HepG2 (cell line): ENCODE results near the gene DNLZ. TPM values are rescaled to one million over a fixed set of nuclear protein-coding genes. Genes with fewer than 3 reads are reported as not detected.

Source experiments
- ARID5B ChIP-seq: IDR thresholded peaks from 2 replicates; pipeline ENCODE4 v1.4.0; 2020; ENCODE audit warnings: mild to moderate bottlenecking, missing genetic modification reagents
- CCDC6 ChIP-seq: sonication (generic); formaldehyde crosslinking; IDR thresholded peaks from 2 replicates; pipeline ENCODE4 v1.8.1; 2022; ENCODE audit warnings: mild to moderate bottlenecking, missing genetic modification reagents, moderate library complexity
- ESRRA ChIP-seq: sonication (generic); formaldehyde crosslinking; IDR thresholded peaks from 2 replicates; pipeline ENCODE4 v1.5.1; 2020; ENCODE audit warnings: mild to moderate bottlenecking, low read depth, missing genetic modification reagents
- HDAC2 ChIP-seq: sonication (generic); formaldehyde crosslinking; IDR thresholded peaks from 2 replicates; pipeline ENCODE4 v1.4.0; 2020; ENCODE audit warnings: missing genetic modification reagents
- HIC2 ChIP-seq: sonication (generic); formaldehyde crosslinking; IDR thresholded peaks from 2 replicates; pipeline ENCODE4 v1.9.0; 2022; ENCODE audit warnings: low read depth, missing genetic modification reagents
- HOMEZ ChIP-seq: IDR thresholded peaks from 2 replicates; pipeline ENCODE4 v1.6.1; 2016; ENCODE audit warnings: low read depth
- MEIS2 ChIP-seq: sonication (generic); formaldehyde crosslinking; IDR thresholded peaks from 2 replicates; pipeline ENCODE4 v1.9.0; 2021; ENCODE audit warnings: mild to moderate bottlenecking, missing genetic modification reagents
- SAFB2 ChIP-seq: sonication (generic); formaldehyde crosslinking; IDR thresholded peaks from 2 replicates; pipeline ENCODE4 v1.5.1; 2020; ENCODE audit warnings: missing genetic modification reagents, low read depth, mild to moderate bottlenecking, borderline replicate concordance
- TFE3 ChIP-seq: IDR thresholded peaks from 2 replicates; pipeline ENCODE4 v1.6.1; 2016
- TGIF2 ChIP-seq: IDR thresholded peaks from 2 replicates; pipeline ENCODE4 v1.6.1; 2016; ENCODE audit warnings: control low read depth, missing compliant biosample characterization
- ZFP90 ChIP-seq: sonication (generic); formaldehyde crosslinking; IDR thresholded peaks from 2 replicates; pipeline ENCODE4 v1.8.0; 2022; ENCODE audit warnings: missing genetic modification reagents, mild to moderate bottlenecking, inconsistent platforms, borderline replicate concordance
- ZNF260 ChIP-seq: sonication (generic); formaldehyde crosslinking; IDR thresholded peaks from 2 replicates; pipeline ENCODE4 v1.4.0; 2020; ENCODE audit warnings: missing genetic modification reagents, low read depth, mild to moderate bottlenecking, borderline replicate concordance
- ZNF430 ChIP-seq: sonication (generic); formaldehyde crosslinking; IDR thresholded peaks from 2 replicates; pipeline ENCODE4 v1.9.0; 2021; ENCODE audit warnings: mild to moderate bottlenecking, missing genetic modification reagents
- ZNF674 ChIP-seq: sonication (generic); formaldehyde crosslinking; IDR thresholded peaks from 2 replicates; pipeline ENCODE4 v1.5.0; 2020; ENCODE audit warnings: low read depth, mild to moderate bottlenecking, missing genetic modification reagents
- ZNF747 ChIP-seq: sonication (generic); formaldehyde crosslinking; IDR thresholded peaks from 2 replicates; pipeline ENCODE4 v1.8.1; 2023; ENCODE audit warnings: missing genetic modification reagents, mild to moderate bottlenecking, borderline replicate concordance
- ZNF749 ChIP-seq: sonication (generic); formaldehyde crosslinking; IDR thresholded peaks from 2 replicates; pipeline ENCODE4 v1.8.0; 2022; ENCODE audit warnings: mild to moderate bottlenecking, missing genetic modification reagents, moderate library complexity, borderline replicate concordance
- ZNF878 ChIP-seq: sonication (generic); formaldehyde crosslinking; IDR thresholded peaks from 2 replicates; pipeline ENCODE4 v1.8.1; 2023; ENCODE audit warnings: mild to moderate bottlenecking, missing genetic modification reagents, moderate library complexity
- ZSCAN21 ChIP-seq: sonication (generic); formaldehyde crosslinking; IDR thresholded peaks from 2 replicates; pipeline ENCODE4 v1.8.0; 2022; ENCODE audit warnings: mild to moderate bottlenecking, missing genetic modification reagents, moderate library complexity, borderline replicate concordance
- polyA plus RNA-seq, 8 experiments: library from polyadenylated mRNA; depleted of rRNA in 3 of 8; stranded (reverse) in 7 of 8; unstranded in 1 of 8; fragments of >200 nt; fragmentation: Illumina TruSeq in 4 of 8; extraction: Trizol in 4 of 8; gene quantifications; 2 replicates each; pipeline versions ENCODE4 v1.2.1 to v1.2.3, GENCODE V29; 2011 to 2016; ENCODE audit warnings: low read depth in 4 of 8, missing spikeins in 1 of 8, mixed read lengths in 1 of 8; ENCODE audit not compliant: insufficient read depth in 1 of 8
- total RNA-seq, 5 experiments: library from RNA; depleted of rRNA; stranded (reverse); fragments of >200 nt; fragmentation: Illumina TruSeq; extraction: Trizol; gene quantifications; 2 replicates each; pipeline ENCODE4 v1.2.3, GENCODE V29; 2016; ENCODE audit warnings: low read depth in 1 of 5

DNLZ gene
- total and polyA plus RNA-seq, 2 of the 13 experiments (the other 11 are each of a cell fraction or from before 2014, with no cell fraction given), result 3.4 to 8.0 TPM

GRCh38 chr9:136372561-136373299, 9.2 kb upstream of the DNLZ start (continued):
- TF ChIP-seq TFE3 (CRISPR knock-in tag) (0 out of 2 replicates have a peak, but pooled peaks have one; percentile 22), HDAC2 (peak; percentile 76; the same call in 1 of the 2 replicates), ZSCAN21 (CRISPR knock-in tag) (peak; percentile 18; the same call in 1 of the 2 replicates), ZNF747 (CRISPR knock-in tag) (no peak), ZNF878 (CRISPR knock-in tag) (no peak), ARID5B (peak; percentile 48), SAFB2 (CRISPR knock-in tag) (no peak), ZNF674 (CRISPR knock-in tag) (no peak), TGIF2 (peak; percentile 69; the same call in 1 of the 2 replicates), ESRRA (CRISPR knock-in tag) (no peak), CCDC6 (CRISPR knock-in tag) (0 out of 2 replicates have a peak, but pooled peaks have one; percentile 8), HIC2 (0 out of 2 replicates have a peak, but pooled peaks have one; percentile 40), ZNF430 (CRISPR knock-in tag) (no peak), ZFP90 (CRISPR knock-in tag) (peak; percentile 61), ZNF749 (CRISPR knock-in tag) (no peak), ZNF260 (CRISPR knock-in tag) (no peak), HOMEZ (CRISPR knock-in tag) (no peak), MEIS2 (CRISPR knock-in tag) (peak; percentile 66; the same call in 1 of the 2 replicates)
